ENCODE data around the gene PTH2.

DNA sequence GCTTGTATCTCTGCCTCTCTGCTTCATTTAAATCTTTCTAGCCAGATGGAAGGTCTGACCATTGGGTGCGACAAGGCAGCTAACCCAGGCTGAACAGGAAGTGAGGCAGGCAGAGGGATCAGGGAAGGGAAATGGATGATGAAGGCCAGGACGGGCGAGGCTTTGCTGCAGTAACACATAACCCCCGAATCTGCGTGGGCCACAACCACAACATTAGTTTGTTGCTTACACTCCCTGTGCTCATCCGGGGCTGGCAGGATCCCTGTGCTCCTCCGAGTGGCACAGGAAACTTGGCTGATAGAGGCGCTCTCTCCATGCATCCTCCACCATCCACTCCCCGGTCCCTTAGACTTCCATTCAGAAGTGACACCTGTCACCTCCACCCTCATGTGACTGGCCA lies 49.7 kb upstream of the PTH2 start:
- TF ChIP-seq EZH2 (IDR thresholded peaks at IDR 0.05; ENCODE audit: low read length, missing control alignments), result no peak
- TF ChIP-seq, protein P1, sequence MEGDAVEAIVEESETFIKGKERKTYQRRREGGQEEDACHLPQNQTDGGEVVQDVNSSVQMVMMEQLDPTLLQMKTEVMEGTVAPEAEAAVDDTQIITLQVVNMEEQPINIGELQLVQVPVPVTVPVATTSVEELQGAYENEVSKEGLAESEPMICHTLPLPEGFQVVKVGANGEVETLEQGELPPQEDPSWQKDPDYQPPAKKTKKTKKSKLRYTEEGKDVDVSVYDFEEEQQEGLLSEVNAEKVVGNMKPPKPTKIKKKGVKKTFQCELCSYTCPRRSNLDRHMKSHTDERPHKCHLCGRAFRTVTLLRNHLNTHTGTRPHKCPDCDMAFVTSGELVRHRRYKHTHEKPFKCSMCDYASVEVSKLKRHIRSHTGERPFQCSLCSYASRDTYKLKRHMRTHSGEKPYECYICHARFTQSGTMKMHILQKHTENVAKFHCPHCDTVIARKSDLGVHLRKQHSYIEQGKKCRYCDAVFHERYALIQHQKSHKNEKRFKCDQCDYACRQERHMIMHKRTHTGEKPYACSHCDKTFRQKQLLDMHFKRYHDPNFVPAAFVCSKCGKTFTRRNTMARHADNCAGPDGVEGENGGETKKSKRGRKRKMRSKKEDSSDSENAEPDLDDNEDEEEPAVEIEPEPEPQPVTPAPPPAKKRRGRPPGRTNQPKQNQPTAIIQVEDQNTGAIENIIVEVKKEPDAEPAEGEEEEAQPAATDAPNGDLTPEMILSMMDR (conservative IDR thresholded peaks at IDR 0.05 in 1 of 2, IDR thresholded peaks at IDR 0.05 in 1 of 2; ENCODE audit: low read depth in 1 of 2, low read length in 2 of 2), result no peak
